ENCODE data around the gene PAK3. TPM values are rescaled to one million over a fixed set of nuclear protein-coding genes. Genes with fewer than 3 reads are reported as not detected.

PAK3 gene
- total RNA-seq, 4 donors from 2014 or later = 1.3 to 7.0 (median 4.0) TPM

- H3K4me3 ChIP-seq (ENCODE audit: low read depth, poor library complexity, severe bottlenecking) = no peak overlapping the region
- intact Hi-C loops (cut with DNase I; ENCODE audit: low total_unique reads) = no loop called here
- DNase-seq (ENCODE audit: low spot score in 2 of 2) = no peak
- TF ChIP-seq POLR2A (IDR thresholded peaks at IDR 0.05) = no peak
- TF ChIP-seq CTCF (IDR thresholded peaks at IDR 0.05) = no peak
Measured at GRCh38 chrX:111133389-111133788, 37.4 kb downstream of the PAK3 start.

GRCh38 chrX:111145878-111146277 lies 49.9 kb downstream of the PAK3 start:
- no peak overlapping the region for H3K4me3 ChIP-seq (ENCODE audit: low read depth, poor library complexity, severe bottlenecking)
- intact Hi-C loops (cut with DNase I; ENCODE audit: low total_unique reads) = no loop called here
- TF ChIP-seq CTCF (IDR thresholded peaks at IDR 0.05) (no peak), POLR2A (IDR thresholded peaks at IDR 0.05) (no peak)
- no peak for DNase-seq (ENCODE audit: low spot score in 2 of 2)

- DNase-seq (ENCODE audit: low spot score in 2 of 2) = no peak
- WGBS, 2 donors = 78 to 96% methylated on average over 3 of the region's 3 CpGs
- no peak overlapping the region for H3K4me3 ChIP-seq (ENCODE audit: low read depth, poor library complexity, severe bottlenecking)
- intact Hi-C loops (cut with DNase I; ENCODE audit: low total_unique reads) = no loop called here
- TF ChIP-seq CTCF (IDR thresholded peaks at IDR 0.05) = no peak
- no peak for TF ChIP-seq POLR2A (IDR thresholded peaks at IDR 0.05)
Measured at GRCh38 chrX:111151764-111152163, 55.8 kb downstream of the PAK3 start.

- no peak for DNase-seq (ENCODE audit: low spot score in 2 of 2)
- 71 to 78% methylated on average over 3 of the region's 3 CpGs for WGBS, 2 donors
- no peak overlapping the region for H3K4me3 ChIP-seq (ENCODE audit: low read depth, poor library complexity, severe bottlenecking)
- intact Hi-C loops (cut with DNase I; ENCODE audit: low total_unique reads) = no loop called here
- TF ChIP-seq CTCF (IDR thresholded peaks at IDR 0.05) (no peak), POLR2A (IDR thresholded peaks at IDR 0.05) (no peak)
Measured at GRCh38 chrX:111159232-111159631, 63.2 kb downstream of the PAK3 start.

- intact Hi-C loops (cut with DNase I; ENCODE audit: low total_unique reads) = no loop called here
- no peak for TF ChIP-seq POLR2A (IDR thresholded peaks at IDR 0.05)
- no peak for TF ChIP-seq CTCF (IDR thresholded peaks at IDR 0.05)
Measured at GRCh38 chrX:111164728-111165127, 68.7 kb downstream of the PAK3 start.

GRCh38 chrX:111165902-111166301 lies 69.9 kb downstream of the PAK3 start:
- no peak for DNase-seq (ENCODE audit: low spot score in 2 of 2)
- no peak overlapping the region for H3K4me3 ChIP-seq (ENCODE audit: low read depth, poor library complexity, severe bottlenecking)
- TF ChIP-seq POLR2A (IDR thresholded peaks at IDR 0.05) (no peak), CTCF (IDR thresholded peaks at IDR 0.05) (no peak)
- intact Hi-C loops (cut with DNase I; ENCODE audit: low total_unique reads) = no loop called here
- 81 to 95% methylated on average over 1 of the region's 1 CpG for WGBS, 2 donors

More at GRCh38 chrX:111164728-111165127, 68.7 kb downstream of the PAK3 start:
- WGBS, 2 donors = 48 to 60% methylated on average over 3 of the region's 3 CpGs
- H3K4me3 ChIP-seq (ENCODE audit: low read depth, poor library complexity, severe bottlenecking) = no peak overlapping the region
- no peak for DNase-seq (ENCODE audit: low spot score in 2 of 2)
